ENCODE data around the gene PITPNM3.

GRCh38 chr17:6603744-6604325 is 47.5 kb upstream of the PITPNM3 start:
- TF ChIP-seq TAF1 (IDR thresholded peaks at IDR 0.05; ENCODE audit: low read depth, low read length) = no peak
- TF ChIP-seq POLR2A (IDR thresholded peaks at IDR 0.05; ENCODE audit: low read depth, low read length) = no peak
- no peak for TF ChIP-seq POLR2AphosphoS5 (IDR thresholded peaks at IDR 0.05; ENCODE audit: low read depth, low read length)
